NCI-H446 (cell line): ENCODE data around the gene NKX2-2.
"Not testable (repeated sequence)": the region's sequence is repeated elsewhere in the genome, so short reads cannot be mapped to it uniquely, and the experiment has no call there.

Source experiments
- DNase-seq, 2 experiments: peaks; one replicate each; lab custom pipeline; 2025; lab: John Stamatoyannopoulos, UW

The NKX2-2 gene

DNA sequence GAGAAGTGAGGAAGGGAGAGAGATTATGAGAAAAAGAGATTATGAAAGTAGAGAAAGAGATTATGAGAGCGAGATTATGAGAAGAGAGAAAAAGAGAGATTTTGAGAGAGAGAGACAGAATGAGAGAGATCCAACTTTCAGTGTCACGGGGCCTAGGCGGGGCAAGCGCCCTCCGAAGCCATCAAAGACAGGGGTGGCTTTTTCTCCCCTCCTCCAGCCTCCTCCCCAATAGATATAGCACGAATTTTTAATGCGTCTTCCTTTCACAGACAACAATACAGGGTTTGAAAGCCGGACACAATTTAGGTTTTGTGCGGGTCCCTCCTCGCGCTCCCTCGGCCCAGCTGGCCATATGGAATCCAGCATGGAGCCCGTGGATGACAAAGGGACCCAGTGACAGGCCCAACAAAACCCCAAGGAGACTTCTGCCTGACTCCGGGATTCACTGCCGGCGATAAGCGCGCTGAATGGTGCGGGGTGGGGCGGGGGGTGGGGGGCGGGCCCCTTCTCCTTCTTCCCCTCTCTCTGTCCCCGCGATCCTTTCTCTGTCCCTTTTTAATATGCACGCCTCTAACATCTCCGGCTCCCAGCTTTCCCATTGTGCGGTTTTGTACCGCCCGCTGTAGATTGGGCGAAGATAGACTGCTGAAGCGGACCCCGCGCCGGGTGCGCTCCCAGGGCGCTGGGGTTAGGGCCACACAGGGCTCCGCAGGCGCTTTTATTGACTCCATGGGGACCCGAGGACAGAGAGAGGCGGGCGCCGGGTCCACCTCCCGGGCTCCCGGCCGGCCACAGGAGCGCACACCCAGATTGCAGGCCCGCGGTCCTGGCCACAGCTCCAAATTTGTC lies 5.4 kb downstream of the NKX2-2 start:
- DNase-seq: no peak

DNA sequence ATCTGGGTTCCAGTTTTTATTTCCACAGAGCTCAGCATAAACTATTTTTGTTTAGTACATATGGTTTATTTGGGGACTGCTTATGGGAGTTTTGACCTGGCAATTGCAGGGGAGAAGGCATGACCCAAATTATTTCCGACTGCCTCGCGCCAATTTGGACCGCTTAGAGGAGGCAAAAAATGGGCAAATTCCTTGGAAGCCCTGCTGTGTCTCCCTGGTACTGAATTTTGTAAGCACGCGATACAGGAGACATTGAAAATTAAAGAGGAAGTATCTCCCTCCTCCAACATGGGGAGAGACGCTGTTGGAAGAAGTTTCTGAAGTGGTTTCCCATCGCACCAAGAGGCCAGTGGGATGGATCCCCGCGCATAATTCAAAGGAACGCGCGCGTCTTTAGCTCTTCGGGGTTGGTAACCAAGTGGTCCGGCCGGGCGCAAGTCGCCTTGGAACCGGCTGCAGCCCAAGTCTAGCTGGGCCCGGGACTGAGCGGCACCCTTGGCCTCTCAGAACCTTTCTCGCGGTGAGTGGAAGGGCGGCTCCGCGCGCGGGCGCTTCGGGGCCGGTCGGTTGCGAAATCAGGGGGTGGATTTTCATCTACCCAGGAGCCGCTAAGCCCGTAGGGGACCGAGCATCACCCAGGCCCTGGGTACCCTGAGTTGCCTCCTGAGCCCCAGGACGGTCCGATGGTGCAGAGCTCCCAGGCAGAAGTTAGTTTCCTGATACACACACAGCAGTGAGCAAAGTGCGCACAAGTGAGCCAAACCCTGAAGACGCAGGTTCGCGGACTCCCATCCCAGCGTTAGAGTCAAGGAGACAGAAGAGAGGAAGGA lies 6.2 kb downstream of the NKX2-2 start:
- DNase-seq: no peak

DNA sequence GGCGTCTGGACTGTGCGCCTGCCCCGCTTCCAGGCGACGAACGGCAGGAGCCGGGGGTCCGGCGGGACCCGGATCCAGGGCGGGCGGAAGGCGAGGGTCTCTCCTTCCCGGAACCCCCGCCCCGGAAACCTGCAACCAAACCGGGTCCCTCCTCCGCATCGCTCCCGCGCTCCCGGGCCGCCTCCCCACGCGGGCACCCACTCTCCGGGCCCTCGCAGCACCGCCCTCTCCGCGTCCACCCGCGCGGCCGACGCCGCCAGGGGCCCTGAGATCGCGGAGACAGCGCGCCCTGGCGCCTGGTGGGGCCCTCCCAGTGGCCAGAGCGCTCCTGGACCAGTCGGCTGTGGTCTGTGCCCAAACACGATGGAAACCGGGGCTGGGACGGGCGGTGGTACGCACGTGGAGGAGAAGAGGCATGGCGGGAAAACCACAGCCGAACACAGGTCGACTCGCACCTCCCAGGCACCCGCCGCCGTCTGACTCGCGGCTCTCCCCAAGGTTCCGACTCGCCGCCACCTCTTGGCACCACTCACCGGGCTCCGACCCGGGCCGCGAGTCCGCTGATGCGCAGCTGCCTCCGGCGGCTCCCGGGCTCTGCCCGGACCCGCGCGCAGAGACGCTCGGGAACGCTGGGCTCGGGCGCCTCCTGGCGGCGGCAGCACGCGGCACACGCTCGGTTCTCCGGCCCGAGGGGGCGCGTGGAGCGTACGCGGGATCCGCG lies 7.9 kb downstream of the NKX2-2 start:
- peak; percentile 58 to 79 for DNase-seq

DNA sequence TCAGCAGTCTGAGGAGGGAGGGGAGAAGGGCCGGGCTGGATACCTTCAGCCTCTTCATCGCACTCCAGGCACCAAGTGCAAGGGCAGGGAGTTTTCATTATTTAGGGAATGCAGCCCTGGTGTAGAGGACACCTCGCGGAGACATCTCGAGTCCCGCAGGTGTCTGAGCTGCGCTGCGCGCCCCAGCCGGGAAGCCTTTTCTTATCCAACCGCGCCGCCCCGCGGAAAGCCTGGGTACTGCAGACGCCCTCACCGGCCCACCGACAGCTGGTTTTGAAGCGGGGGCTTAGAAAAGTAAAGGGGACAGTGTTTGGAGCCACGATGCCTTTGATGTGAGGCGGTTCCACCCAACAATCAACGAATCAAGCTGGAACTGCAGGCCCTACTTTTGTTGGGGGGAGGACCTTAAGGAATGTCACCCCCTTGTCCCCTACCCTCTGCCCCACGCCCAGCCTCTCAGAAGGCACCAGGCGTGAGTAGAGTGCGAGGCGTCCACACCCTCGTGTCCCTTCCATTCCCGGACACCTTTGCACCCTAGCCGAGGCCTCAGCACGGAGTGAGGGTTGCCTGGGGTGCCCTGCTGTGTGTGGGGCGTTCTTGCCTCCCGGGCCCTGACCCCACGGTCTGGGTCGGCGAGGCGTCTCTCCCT lies 8.6 kb downstream of the NKX2-2 start:
- peak; percentile 38 to 82 for DNase-seq

DNA sequence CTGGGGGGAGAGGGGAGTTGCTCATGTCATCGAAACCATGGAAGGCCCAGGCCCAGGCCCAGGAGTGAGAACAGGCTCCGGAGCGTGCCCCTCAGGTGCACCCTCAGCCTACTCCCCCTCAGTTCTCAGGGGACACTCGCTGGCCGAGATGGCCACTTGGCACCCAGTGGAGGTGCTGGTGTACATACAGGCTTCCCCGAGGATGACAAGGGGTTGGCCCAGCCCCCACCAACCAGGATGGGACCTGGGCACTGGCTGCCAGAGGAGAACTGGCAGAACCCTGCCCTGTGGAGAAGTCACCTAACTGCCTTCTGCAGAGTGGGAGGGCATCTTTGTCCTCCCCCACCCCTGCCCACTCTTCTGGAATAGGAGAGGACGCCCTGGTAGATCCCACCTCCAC lies 9.5 kb downstream of the NKX2-2 start:
- no peak for DNase-seq

GRCh38 chr20:21503345-21503744 lies 10.5 kb downstream of the NKX2-2 start:
- no peak for DNase-seq

DNA sequence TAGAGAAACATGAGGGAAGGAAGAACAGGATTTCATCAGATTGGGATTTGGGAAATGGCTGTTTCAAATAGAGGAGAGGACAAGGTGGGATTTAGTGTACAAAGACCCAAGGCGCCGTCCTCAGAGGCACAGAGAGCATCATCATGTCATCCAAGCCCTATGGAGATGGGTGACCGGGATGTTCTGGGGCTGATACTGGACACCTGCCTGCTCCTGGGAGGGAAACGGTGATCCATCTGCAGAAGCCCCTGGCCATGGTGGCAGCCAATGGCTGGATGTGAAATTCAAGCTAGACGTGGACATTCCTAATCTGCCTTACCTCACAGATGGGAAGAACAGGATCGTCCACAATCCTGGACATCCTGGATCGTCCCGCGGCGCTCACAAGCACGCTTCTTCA lies 12.7 kb downstream of the NKX2-2 start:
- DNase-seq: no peak

DNA sequence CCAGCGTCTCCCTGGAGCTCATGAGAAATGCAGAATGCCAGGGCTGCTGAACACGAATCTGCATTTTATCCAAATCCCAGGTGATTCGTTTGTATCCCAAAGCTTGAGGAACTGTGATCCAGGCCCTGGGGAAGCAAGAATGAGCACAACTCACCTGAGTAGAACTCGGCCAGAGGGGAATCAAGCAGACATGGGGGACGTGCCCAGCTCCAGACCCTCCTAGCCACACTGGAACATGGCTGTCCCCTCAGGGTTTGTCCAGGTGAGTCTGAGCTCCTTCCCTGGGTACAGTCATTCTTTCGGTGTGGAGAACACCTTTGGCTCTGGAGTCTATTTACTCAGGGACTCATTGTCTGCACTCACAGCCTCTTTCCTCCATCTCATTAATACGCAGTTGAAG lies 13.3 kb downstream of the NKX2-2 start:
- DNase-seq: no peak

DNA sequence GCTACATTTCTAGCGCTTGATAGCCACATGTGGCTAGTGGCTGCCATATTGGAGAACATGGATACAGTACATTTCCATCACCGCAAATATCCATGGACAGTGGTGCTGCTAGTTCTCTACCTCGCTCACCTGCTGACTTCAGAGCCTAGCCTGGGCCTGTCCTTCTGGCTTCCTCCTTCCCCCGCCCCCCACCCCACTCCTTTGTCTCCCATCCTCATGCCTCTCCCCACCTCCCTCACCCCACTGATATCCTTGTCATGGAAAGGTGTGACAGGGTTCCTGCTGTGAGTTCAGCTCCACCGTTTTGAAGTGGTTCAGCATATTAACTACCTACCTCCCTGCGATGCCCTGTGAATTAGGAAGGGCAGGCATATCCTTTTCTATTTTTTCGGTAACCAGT lies 14.2 kb downstream of the NKX2-2 start:
- no peak for DNase-seq

DNA sequence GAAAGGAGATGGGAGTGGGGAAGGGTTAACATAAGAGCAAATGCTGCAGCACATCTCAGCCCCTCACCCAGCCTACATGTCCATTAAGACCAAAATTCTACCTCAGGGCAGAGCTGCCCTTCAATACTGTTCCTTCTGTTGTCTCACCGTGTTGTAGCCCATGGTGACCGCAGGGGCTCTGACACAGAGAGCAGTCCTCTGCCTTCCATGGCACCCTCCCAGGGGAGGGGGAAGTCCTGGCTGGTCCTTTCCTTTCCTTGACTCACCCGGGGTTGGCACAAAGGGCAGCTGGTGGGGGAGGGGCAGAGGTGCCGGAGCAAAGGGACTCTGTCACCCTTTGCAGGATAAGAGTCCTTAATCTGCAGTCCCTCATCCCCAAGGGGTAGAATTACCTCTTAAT lies 15.2 kb downstream of the NKX2-2 start:
- no peak for DNase-seq

DNA sequence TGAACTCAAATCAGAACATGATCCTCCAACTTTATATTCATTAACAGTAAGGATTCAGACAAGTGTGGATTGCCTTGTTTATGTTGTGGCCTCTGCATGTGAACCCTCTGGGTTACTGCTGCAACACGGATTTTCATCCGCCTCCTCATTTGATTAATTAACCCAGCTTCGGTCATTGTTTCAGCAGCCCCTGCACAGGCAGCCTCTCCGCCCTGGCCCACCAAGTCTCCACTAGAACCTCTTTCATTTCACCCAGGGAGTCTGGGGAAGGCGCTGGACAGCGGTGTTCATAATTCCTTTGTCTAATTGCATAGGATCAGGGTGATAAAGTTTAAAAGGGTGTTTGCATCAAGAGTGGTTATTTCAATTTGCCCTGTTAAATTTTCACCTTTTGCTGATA lies 15.7 kb downstream of the NKX2-2 start:
- DNase-seq: no peak

- no peak for DNase-seq
These were observed 17.4 kb downstream of the NKX2-2 start for GRCh38 chr20:21496452-21496851.

GRCh38 chr20:21493049-21493448 lies 20.8 kb downstream of the NKX2-2 start:
- no peak for DNase-seq

GRCh38 chr20:21490105-21490504 lies 23.8 kb downstream of the NKX2-2 start:
- no peak for DNase-seq

- not testable (repeated sequence) for DNase-seq
These were observed 33.7 kb downstream of the NKX2-2 start for GRCh38 chr20:21480144-21480543.

DNA sequence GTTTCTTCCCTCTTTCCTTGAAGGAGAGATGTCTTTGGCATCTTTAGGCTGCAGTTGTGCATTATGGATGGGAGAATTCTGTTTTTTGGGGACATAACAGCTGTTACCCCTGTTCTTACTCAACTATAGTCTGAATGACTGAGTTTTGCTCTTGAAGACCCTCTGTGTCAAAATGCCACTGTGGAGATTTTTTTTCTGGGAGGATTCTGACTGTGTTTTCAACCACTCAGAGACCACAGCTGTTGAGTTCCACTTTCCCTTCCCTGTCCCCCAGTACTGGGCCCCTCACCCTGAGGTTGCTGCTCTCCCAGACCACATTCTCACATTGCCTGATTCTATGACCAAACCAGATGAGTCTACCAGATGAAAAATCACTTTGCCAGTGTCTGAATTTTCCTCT lies 48.1 kb downstream of the NKX2-2 start:
- DNase-seq: no peak

GRCh38 chr20:21464916-21465315 lies 48.9 kb downstream of the NKX2-2 start:
- no peak for DNase-seq
